GM23338 (cell line): ENCODE data around the gene SORCS2. TPM values are rescaled to one million over a fixed set of nuclear protein-coding genes. Genes with fewer than 3 reads are reported as not detected.

Source experiments
- ATAC-seq: fragments of 200-7000 bp; cut with Tn5 transposase; 3 replicates; pipeline ENCODE4 v1.9.1; 2020
- DNase-seq: peaks from one replicate; pipeline ENCODE4 v3.0.0-alpha.2; 2015; ENCODE audit warnings: low spot score
- H2AFZ ChIP-seq: fragments of 200-600 bp; sonication (generic); 2 replicates; pipeline ENCODE4 v1.8.0; 2016; ENCODE audit warnings: antibody characterized with exemption, mild to moderate bottlenecking, moderate library complexity
- H3F3A ChIP-seq: fragments of 200-600 bp; sonication (generic); replicated peaks from 2 replicates; pipeline ENCODE4 v1.8.0; 2017; ENCODE audit warnings: antibody characterized with exemption, mixed run types, low read depth
- H3K27ac ChIP-seq: fragments of 200-600 bp; sonication (generic); 2 replicates; pipeline ENCODE4 v1.6.1; 2016; ENCODE audit warnings: low read depth
- H3K27me3 ChIP-seq: fragments of 200-600 bp; sonication (generic); 2 replicates; pipeline ENCODE4 v1.8.0; 2016; ENCODE audit warnings: mild to moderate bottlenecking, mixed run types, moderate library complexity; ENCODE audit not compliant: insufficient read depth
- H3K36me3 ChIP-seq: fragments of 200-600 bp; sonication (generic); 2 replicates; pipeline ENCODE4 v1.8.0; 2016; ENCODE audit warnings: mild to moderate bottlenecking; ENCODE audit not compliant: insufficient read depth
- H3K4me1 ChIP-seq: fragments of 200-600 bp; sonication (generic); 2 replicates; pipeline ENCODE4 v1.8.0; 2016; ENCODE audit warnings: mild to moderate bottlenecking, moderate library complexity; ENCODE audit not compliant: insufficient read depth
- H3K4me2 ChIP-seq: fragments of 200-600 bp; sonication (generic); 2 replicates; pipeline ENCODE4 v1.7.1; 2017; ENCODE audit warnings: mixed run types
- H3K4me3 ChIP-seq: fragments of 200-600 bp; sonication (generic); 2 replicates; pipeline ENCODE4 v1.6.1; 2016; ENCODE audit warnings: mixed run types
- H3K79me2 ChIP-seq: fragments of 200-600 bp; sonication (generic); replicated peaks from 2 replicates; pipeline ENCODE4 v1.8.0; 2017; ENCODE audit warnings: mild to moderate bottlenecking; ENCODE audit not compliant: insufficient read depth
- H3K9me2 ChIP-seq: fragments of 200-600 bp; sonication (generic); 2 replicates; pipeline ENCODE4 v1.8.0; 2017; ENCODE audit not compliant: insufficient read depth
- H4K20me1 ChIP-seq: fragments of 200-600 bp; sonication (generic); replicated peaks from 2 replicates; pipeline ENCODE4 v1.8.0; 2017; ENCODE audit warnings: mild to moderate bottlenecking; ENCODE audit not compliant: insufficient read depth
- H3K27ac Mint-ChIP-seq: 2 replicates; pipeline ENCODE4 v1.8.0; 2020; ENCODE audit warnings: inconsistent platforms, mild to moderate bottlenecking, moderate library complexity, mixed read lengths
- H3K27me3 Mint-ChIP-seq: 3 replicates; pipeline ENCODE4 v1.8.0; 2022; ENCODE audit warnings: low read depth, mild to moderate bottlenecking, moderate library complexity, mixed read lengths, inconsistent platforms; ENCODE audit not compliant: insufficient read depth, poor library complexity
- H3K36me3 Mint-ChIP-seq: 3 replicates; pipeline ENCODE4 v1.8.0; 2021; ENCODE audit warnings: low read depth, mild to moderate bottlenecking, inconsistent platforms, moderate library complexity, mixed read lengths
- H3K4me1 Mint-ChIP-seq: 3 replicates; pipeline ENCODE4 v1.8.0; 2020; ENCODE audit warnings: mild to moderate bottlenecking, inconsistent platforms, mixed read lengths
- H3K4me3 Mint-ChIP-seq: 3 replicates; pipeline ENCODE4 v1.8.0; 2021; ENCODE audit warnings: moderate library complexity, mild to moderate bottlenecking, inconsistent platforms, mixed read lengths
- H3K9me3 Mint-ChIP-seq: 3 replicates; pipeline ENCODE4 v1.8.0; 2020; ENCODE audit warnings: moderate library complexity, mild to moderate bottlenecking, inconsistent platforms, mixed read lengths
- CREB1 ChIP-seq: fragments of 250-450 bp; sonication (Bioruptor Pico); IDR thresholded peaks from 2 replicates; pipeline ENCODE4 v1.5.0; 2020; ENCODE audit warnings: low read depth, mild to moderate bottlenecking, moderate library complexity
- NANOG ChIP-seq: IDR thresholded peaks from 2 replicates; pipeline ENCODE4 v1.6.1; 2016; ENCODE audit warnings: antibody characterized with exemption, borderline replicate concordance
- POLR2AphosphoS5 ChIP-seq: IDR thresholded peaks from 2 replicates; pipeline ENCODE4 v1.6.1; 2016; ENCODE audit warnings: antibody characterized with exemption, low read depth
- REST ChIP-seq: IDR thresholded peaks from one replicate; pipeline ENCODE4 v1.6.1; 2018; ENCODE audit warnings: antibody characterized with exemption; ENCODE audit not compliant: unreplicated experiment
- polyA plus RNA-seq: library from polyadenylated mRNA; unstranded; fragments of >200 nt; fragmentation: Nextera tagmentation; extraction: Ambion mirVana; gene quantifications from 2 replicates; pipeline ENCODE4 v1.2.1, GENCODE V29; 2016
- total RNA-seq: library from RNA; depleted of rRNA; stranded (reverse); fragments of >200 nt; shearing (Covaris generic); gene quantifications from 2 replicates; pipeline ENCODE4 v1.2.3, GENCODE V29; 2014
- TF ChIP-seq, protein P1 (sequence below), 2 experiments: fragments of 200-600 bp in 1 of 2; sonication (generic) in 1 of 2; conservative IDR thresholded peaks; 2 replicates each; pipeline versions ENCODE4 v1.5.1 to v1.6.1; 2016 to 2017; ENCODE audit warnings: antibody characterized with exemption in 2 of 2, low read depth in 2 of 2, mild to moderate bottlenecking in 2 of 2, moderate library complexity in 1 of 2

The SORCS2 gene
- total and polyA plus RNA-seq, 2 experiments from 2014 or later = 0.47 to 2.4 TPM

- TF ChIP-seq, protein P1, sequence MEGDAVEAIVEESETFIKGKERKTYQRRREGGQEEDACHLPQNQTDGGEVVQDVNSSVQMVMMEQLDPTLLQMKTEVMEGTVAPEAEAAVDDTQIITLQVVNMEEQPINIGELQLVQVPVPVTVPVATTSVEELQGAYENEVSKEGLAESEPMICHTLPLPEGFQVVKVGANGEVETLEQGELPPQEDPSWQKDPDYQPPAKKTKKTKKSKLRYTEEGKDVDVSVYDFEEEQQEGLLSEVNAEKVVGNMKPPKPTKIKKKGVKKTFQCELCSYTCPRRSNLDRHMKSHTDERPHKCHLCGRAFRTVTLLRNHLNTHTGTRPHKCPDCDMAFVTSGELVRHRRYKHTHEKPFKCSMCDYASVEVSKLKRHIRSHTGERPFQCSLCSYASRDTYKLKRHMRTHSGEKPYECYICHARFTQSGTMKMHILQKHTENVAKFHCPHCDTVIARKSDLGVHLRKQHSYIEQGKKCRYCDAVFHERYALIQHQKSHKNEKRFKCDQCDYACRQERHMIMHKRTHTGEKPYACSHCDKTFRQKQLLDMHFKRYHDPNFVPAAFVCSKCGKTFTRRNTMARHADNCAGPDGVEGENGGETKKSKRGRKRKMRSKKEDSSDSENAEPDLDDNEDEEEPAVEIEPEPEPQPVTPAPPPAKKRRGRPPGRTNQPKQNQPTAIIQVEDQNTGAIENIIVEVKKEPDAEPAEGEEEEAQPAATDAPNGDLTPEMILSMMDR (conservative IDR thresholded peaks at IDR 0.05; ENCODE audit: low read depth in 2 of 2) = no peak
- TF ChIP-seq CREB1 (CRISPR knock-in tag) (no peak), REST (no peak), POLR2AphosphoS5 (no peak)
Measured at GRCh38 chr4:7233006-7233580, 40.8 kb downstream of the SORCS2 start (continued).

- Histone ChIP-seq H2AFZ (no peak overlapping the region), H3K27me3 (no peaks in the 10 kb centered on the region), H3K4me3 (no peak overlapping the region), H4K20me1 (no peaks in the 10 kb centered on the region), H3K4me2 (no peak overlapping the region), H3F3A (no peaks in the 10 kb centered on the region), H3K79me2 (no peaks in the 10 kb centered on the region), H3K36me3 (no peaks in the 10 kb centered on the region), H3K9me2 (no peaks in the 10 kb centered on the region), H3K4me1 (no peaks in the 10 kb centered on the region), H3K27ac (no peak overlapping the region)
- Mint-ChIP-seq H3K4me1 (no peaks in the 10 kb centered on the region), H3K27ac (no peak overlapping the region), H3K9me3 (peaks cover 4% of the 10 kb centered on the region; the same call in 2 of the 3 replicates), H3K36me3 (no peaks in the 10 kb centered on the region; the same call in 2 of the 3 replicates), H3K27me3 (peaks cover 9% of the 10 kb centered on the region), H3K4me3 (no peak overlapping the region)
- ATAC-seq (no peak), DNase-seq (no peak)
- TF ChIP-seq REST (no peak), NANOG (no peak)
Measured at GRCh38 chr4:7233601-7234000, 41.3 kb downstream of the SORCS2 start.
